HG03064 (cell line): ENCODE data around the gene IFIT1B.
"Not testable (repeated sequence)": the region's sequence is repeated elsewhere in the genome, so short reads cannot be mapped to it uniquely, and the experiment has no call there.

Experiments used
- ATAC-seq: cut with Tn5 transposase; IDR thresholded peaks from one replicate; pipeline ENCODE4 v1.9.1; 2021; ENCODE audit warnings: low read depth; ENCODE audit not compliant: unreplicated experiment

Gene IFIT1B

DNA sequence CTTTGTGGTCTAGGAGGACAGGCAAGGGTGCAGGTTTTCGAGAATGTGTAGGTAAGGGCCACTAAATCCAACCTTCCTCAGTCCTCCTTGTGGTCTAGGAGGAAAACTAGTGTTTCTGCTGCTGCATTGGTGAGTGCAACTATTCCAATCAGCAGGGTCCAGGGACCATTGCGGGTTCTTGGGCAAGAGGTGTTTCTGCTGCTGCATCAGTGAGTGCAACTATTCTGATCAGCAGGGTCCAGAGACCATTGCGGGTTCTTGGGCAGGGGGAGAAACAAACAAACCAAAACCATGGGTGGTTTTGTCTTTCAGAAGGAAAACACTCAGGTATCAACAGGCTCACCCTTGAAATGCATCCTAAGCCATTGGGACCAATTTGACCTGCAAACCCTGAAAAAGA lies 29.9 kb downstream of the IFIT1B start:
- not testable (repeated sequence) for ATAC-seq

DNA sequence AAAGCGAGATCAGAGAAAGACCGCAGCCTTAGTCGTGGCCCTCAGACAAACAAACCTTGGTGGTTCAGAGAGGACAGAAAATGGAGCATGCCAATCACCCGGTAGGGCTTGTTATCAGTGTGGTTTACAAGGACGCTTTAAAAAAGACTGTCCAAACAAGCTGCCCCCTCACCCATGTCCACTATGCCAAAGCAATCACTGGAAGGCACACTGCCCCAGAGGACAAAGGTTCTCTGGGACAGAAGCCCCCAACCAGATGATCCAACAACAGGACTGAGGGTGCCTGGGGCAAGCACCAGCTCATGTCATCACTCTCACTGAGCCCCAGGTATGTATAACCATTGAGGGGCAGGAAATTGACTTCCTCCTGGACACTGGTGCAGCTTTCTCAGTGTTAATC lies 31.4 kb downstream of the IFIT1B start:
- not testable (repeated sequence) for ATAC-seq

GRCh38 chr10:89410551-89410950 lies 32.7 kb downstream of the IFIT1B start:
- not testable (repeated sequence) for ATAC-seq

- not testable (repeated sequence) for ATAC-seq
These were observed 33.3 kb downstream of the IFIT1B start for GRCh38 chr10:89411135-89411534.

- ATAC-seq: not testable (repeated sequence)
These were observed 34.4 kb downstream of the IFIT1B start for GRCh38 chr10:89412276-89412675.

GRCh38 chr10:89413398-89413912 lies 35.6 kb downstream of the IFIT1B start:
- ATAC-seq: no peak

DNA sequence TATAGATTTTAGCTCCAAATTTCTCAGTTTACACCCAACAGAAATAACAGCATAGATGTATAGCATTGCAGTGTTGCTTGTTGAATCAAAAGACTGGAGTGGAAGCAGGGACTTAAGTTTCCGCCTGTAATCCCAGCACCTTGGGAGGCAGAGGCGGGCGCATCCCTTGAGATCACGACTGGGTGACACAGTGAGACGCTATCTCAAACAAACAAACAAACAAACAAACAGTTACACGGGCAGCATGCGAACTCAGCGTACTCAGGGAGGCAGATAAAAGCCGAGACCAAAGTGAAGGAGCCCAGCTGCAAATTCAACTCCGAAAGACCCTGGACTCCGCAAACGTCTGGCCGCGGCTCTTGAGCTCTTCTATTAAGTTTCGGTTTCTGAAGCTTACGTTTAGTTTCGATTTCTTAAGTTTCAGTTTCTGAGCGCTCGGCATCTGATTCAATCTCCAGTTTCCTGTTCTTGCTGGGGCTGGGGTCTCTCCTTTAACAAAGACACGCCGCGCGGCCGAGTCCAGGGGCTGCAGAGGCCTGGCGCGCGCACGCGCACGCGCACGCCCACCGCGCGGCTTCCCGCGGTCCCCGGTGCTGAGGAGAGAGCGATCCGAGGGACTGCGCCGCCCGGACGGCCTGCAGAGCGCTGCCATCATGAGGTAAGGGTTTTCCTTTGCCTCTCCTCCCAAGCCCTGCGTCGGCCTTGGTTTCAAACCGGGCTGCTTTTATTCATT lies 36.5 kb downstream of the IFIT1B start, which contains the start of gene IFIT5:
Gene IFIT5, plus strand, starts transcription at position 423 of the 733 bp plus-strand sequence. Its CDS starts 231 bp downstream, at position 654.
- peak; percentile 59 for ATAC-seq

GRCh38 chr10:89414879-89415821 lies 37.3 kb downstream of the IFIT1B start:
- ATAC-seq: peak; percentile 43

GRCh38 chr10:89416465-89416864 lies 38.6 kb downstream of the IFIT1B start:
- no peak for ATAC-seq

DNA sequence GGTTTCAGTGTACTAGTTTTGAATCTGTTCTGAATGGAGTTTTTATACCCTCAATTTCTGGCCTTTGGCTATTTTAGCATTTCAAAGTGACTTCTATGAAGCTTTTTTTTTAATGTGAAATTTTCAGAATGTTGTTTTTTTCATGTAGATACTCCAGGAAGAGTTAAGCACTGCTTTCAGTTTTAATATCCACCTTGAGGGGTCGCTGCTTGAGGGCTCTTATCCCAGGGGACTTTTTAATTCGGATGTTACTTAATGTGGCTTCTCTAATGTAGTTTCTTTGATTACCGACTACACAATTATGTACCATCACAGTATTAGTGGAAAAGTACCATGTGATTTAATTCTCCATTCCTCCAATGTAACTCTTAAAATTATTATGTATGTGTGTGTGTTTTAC lies 41.7 kb downstream of the IFIT1B start:
- ATAC-seq: no peak

DNA sequence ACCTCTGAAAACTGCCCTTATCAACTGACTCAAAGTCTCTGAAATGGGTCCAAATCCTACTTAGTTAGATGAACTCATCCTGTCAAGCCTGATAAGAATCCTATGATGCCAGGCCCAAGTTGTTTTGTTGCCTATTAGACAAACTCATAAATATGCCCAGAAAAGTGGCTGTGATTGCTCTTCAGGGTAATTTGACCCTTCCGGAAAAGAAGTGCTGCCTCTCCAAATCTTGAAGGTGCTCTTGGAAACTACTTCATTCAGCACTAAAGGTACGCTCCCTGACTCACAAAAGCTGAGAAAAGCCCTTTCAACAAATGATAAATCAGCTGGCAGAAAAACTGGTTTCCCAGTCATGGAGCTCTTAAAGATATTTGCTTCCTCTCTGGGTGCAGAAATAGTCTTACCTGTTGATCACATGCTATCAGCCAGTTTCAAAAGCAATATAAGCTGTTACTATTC lies 43.2 kb downstream of the IFIT1B start:
- ATAC-seq: no peak

GRCh38 chr10:89425000-89425399 lies 47.1 kb downstream of the IFIT1B start:
- ATAC-seq: no peak

- ATAC-seq: no peak
These were observed 48.5 kb downstream of the IFIT1B start for GRCh38 chr10:89426230-89426868.

DNA sequence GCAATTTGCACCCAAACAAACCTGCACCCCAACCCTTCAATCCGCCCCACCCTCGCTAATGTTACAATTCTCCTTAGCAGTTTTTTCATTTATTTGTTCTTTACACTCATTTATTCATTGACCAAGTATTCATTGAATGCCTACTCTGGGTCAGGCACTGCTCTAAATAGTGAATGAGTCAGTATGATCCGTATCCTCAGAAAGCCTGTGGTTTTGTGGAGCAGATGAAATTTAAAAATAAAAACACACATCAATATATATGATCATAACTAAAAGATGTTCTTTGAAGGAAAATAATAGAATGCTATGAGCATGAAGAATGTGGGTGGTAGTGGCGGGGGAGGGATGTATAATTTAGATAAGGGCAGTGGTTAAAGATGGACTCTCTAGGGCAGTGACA lies 49.8 kb downstream of the IFIT1B start:
- ATAC-seq: no peak

- ATAC-seq: no peak
These were observed 51.0 kb downstream of the IFIT1B start for GRCh38 chr10:89428877-89429276.

DNA sequence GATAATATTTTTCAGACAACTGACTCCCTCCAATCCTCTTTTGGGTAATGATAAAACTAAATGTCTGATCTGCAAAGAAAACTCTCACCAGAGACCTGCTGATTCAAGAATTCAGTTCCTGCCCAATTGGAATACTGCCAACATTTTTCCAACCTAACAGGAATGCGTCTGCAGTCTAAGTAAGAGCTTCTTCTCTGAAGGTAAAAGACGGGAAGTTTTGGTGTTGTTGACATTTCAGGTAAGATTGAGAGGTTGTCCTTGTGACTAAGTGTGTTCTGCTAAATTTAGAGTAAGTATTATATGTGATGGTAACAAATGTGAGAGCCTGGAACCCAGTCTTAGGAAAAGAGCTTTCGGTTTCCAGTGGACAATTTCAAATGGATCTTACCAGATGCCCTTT lies 54.1 kb downstream of the IFIT1B start:
- ATAC-seq: no peak
